Skeletal muscle tissue (tissue), 4 donors: ENCODE results near the gene CNPPD1. TPM values are rescaled to one million over a fixed set of nuclear protein-coding genes. Genes with fewer than 3 reads are reported as not detected.

Experiments used
- H3K27ac ChIP-seq: one replicate; pipeline ENCODE4 v1.7.0; 2013; ENCODE audit warnings: mild to moderate bottlenecking, low read depth, low read length, inconsistent platforms
- H3K27me3 ChIP-seq, 3 donors: one replicate each; pipeline ENCODE4 v1.7.0; 2013; ENCODE audit warnings: low read length in 3 of 3; ENCODE audit not compliant: control insufficient read depth in 3 of 3, insufficient read depth in 3 of 3
- H3K36me3 ChIP-seq, 3 donors: one replicate each; pipeline ENCODE4 v1.7.0; 2013; ENCODE audit warnings: low read length in 3 of 3; ENCODE audit not compliant: control insufficient read depth in 3 of 3, insufficient read depth in 3 of 3
- H3K4me1 ChIP-seq, 3 donors: one replicate each; pipeline ENCODE4 v1.7.0; 2013; ENCODE audit warnings: low read length in 3 of 3, mild to moderate bottlenecking in 3 of 3; ENCODE audit not compliant: control insufficient read depth in 3 of 3, insufficient read depth in 3 of 3
- H3K4me3 ChIP-seq, 3 donors: one replicate each; pipeline ENCODE4 v1.7.0; 2013; ENCODE audit warnings: low read length in 3 of 3
- H3K9ac ChIP-seq, 3 donors: one replicate each; pipeline ENCODE4 v1.7.0; 2013; ENCODE audit warnings: low read length in 3 of 3, mild to moderate bottlenecking in 3 of 3, moderate library complexity in 2 of 3, low read depth in 1 of 3
- H3K9me3 ChIP-seq, 3 donors: one replicate each; pipeline ENCODE4 v1.7.0; 2013; ENCODE audit warnings: low read length in 3 of 3; ENCODE audit not compliant: control insufficient read depth in 3 of 3
- total RNA-seq: library from RNA; depleted of rRNA; stranded (reverse); fragments of >200 nt; gene quantifications from one replicate; pipeline ENCODE4 v1.2.3, GENCODE V29; 2014
- donor health status: Osteomylitis.

Gene CNPPD1
- total RNA-seq, 1 donor from 2014 or later = 27.1 TPM

GRCh38 chr2:219199470-219200211 lies 22.9 kb upstream of the CNPPD1 start:
- H3K27ac ChIP-seq = no peak overlapping the region
- H3K9ac ChIP-seq = no peak overlapping the region
- no peaks in the 10 kb centered on the region for H3K4me1 ChIP-seq
- no peaks in the 10 kb centered on the region for H3K36me3 ChIP-seq
- no peaks in the 10 kb centered on the region for H3K9me3 ChIP-seq
- no peak overlapping the region for H3K4me3 ChIP-seq
- peaks cover 4 to 13% (median 10%) of the 10 kb centered on the region in 3 donors for H3K27me3 ChIP-seq

DNA sequence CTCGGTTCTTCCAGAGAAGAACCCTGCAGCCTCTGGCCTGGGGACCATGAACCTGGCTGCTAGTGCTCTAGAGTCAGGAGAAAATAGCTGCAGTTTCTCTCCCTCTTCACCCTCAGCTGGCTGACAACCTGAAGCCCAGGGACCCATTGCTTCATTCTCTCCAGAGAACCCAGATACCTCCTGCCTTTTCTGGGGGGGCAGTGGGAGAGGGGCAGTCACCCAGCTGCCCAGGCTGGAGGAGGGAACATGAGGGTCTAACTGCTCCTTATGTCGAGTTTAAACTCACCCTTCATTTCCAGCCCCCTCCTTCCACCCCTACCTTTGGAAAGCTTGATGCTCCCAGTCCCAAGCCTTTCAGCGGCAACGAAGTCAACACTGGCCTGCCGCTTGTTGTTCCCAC lies 22.2 kb upstream of the CNPPD1 start:
- no peaks in the 10 kb centered on the region for H3K4me1 ChIP-seq
- no peak overlapping the region for H3K4me3 ChIP-seq
- no peak overlapping the region for H3K9ac ChIP-seq

DNA sequence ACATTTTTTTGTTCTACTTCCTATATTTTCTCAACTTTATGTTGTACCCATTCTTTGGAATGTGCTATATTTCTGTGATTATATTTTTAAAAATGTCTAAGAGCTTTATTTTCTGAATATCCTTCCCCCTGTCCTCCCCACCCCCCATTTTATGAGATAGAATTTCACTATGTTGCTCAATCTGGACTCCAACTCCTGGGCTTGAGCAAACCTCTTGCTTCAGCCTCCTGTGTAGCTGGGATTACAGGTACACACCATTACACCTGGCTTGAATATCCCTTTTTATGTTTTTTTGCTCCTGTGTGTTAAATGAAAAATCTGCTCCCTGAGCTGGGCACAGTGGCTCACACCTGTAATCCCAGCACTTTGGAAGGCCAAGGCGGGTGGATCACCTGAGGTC lies 20.7 kb upstream of the CNPPD1 start:
- Histone ChIP-seq H3K9ac (no peak overlapping the region), H3K4me1 (no peaks in the 10 kb centered on the region), H3K9me3 (no peaks in the 10 kb centered on the region), H3K27me3 (peaks cover 4 to 13% (median 10%) of the 10 kb centered on the region in 3 donors), H3K27ac (no peak overlapping the region), H3K36me3 (no peaks in the 10 kb centered on the region), H3K4me3 (no peak overlapping the region)

More for the DNA sequence above, 22.2 kb upstream of the CNPPD1 start:
- Histone ChIP-seq H3K36me3 (no peaks in the 10 kb centered on the region), H3K27ac (no peak overlapping the region), H3K27me3 (peaks cover 4 to 13% (median 10%) of the 10 kb centered on the region in 3 donors), H3K9me3 (no peaks in the 10 kb centered on the region)

DNA sequence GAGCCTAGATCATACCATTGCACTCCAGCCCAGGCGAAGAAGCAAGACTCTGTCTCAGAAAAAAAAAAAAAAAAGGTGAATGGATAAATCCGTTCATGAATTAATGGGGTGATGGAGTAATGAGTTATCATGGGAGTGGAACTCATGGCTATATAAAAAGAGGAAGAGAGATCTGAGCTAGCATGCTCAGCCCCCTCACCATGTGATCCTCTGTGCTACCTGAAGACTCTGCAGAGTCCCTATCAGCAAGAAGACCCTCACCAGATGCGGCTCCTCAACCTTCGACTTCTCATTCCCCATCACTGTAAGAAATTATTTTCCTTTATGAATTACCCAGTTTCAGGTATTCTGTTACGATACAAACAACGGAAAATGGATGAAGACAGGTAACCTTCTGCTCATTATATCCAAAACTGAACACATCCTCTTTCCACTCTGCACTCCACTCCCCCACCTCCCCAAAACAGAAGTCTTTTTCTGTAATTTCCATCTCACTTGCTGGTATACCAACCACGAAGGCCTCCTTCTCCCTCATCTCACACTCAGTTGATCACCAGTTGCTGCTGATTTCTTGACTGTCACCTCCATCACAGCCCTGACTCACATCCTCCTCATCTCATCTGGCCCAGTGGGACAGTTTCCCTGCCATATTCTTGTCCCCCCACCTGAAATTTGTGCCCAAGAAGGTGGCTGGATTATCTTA lies 10.2 kb upstream of the CNPPD1 start:
- H3K4me3 ChIP-seq = no peak overlapping the region
- H3K36me3 ChIP-seq = peaks cover 16 to 29% (median 25%) of the 10 kb centered on the region in 3 donors
- no peaks in the 10 kb centered on the region for H3K27me3 ChIP-seq
- no peaks in the 10 kb centered on the region for H3K9me3 ChIP-seq
- no peak overlapping the region for H3K27ac ChIP-seq
- H3K9ac ChIP-seq = no peak overlapping the region
- H3K4me1 ChIP-seq = no peaks in the 10 kb centered on the region

DNA sequence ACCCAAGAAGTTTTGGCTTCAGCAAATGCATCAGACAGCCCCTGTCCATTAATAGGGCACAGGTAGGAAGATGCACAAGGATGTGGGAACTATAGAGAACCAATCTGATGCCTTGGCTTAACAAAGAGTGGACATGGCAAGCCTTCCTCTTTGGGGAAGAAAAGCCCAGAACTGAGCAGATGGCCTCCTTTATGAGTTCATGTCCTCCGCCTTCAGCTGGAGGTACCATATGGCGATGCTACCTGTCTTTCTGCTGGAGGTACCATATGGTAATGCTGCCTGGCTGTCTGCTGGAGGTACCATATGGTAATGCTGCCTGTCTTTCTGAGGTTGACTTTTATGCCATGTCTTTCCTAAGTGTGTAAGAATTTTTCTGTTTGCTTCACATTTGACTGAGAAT lies 7.4 kb upstream of the CNPPD1 start:
- Histone ChIP-seq H3K9me3 (no peaks in the 10 kb centered on the region), H3K4me1 (peaks cover 5 to 10% (median 8%) of the 10 kb centered on the region in 3 donors), H3K27me3 (no peaks in the 10 kb centered on the region), H3K27ac (no peak overlapping the region), H3K9ac (no peak overlapping the region), H3K4me3 (no peak overlapping the region), H3K36me3 (peaks cover 40 to 54% (median 52%) of the 10 kb centered on the region in 3 donors)

DNA sequence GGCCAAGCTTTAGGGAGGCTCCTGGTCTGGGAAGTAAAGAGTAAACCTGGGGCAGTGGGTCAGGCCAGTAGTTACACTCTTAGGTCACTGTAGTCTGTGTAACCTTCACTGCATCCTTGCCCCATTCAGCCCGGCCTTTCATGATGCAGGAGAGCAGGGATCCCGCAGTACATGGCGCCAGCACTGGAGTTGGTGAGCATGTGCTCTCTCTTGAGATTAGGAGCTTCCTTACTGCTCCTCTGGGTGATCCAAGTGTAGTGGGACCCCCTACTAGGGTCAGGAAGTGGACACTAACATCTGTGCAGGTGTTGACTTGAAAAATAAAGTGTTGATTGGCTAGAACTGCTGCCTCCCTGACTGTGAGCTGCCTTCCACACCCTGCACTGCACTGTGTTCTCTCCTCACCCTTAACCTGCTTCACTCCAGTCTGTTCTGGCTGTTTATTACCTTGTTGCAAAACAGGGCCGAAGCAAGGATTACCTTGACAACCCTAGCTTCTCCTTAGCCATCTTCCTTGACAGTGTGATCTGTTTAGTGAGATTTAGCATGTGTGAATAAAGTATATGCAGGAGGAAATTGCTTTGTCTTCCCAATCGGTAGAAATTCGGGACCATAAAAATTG lies 6.5 kb upstream of the CNPPD1 start:
- no peaks in the 10 kb centered on the region for H3K27me3 ChIP-seq
- H3K9me3 ChIP-seq = no peaks in the 10 kb centered on the region
- no peak overlapping the region for H3K27ac ChIP-seq
- H3K9ac ChIP-seq = no peak overlapping the region
- peaks cover 44 to 54% (median 52%) of the 10 kb centered on the region in 3 donors for H3K36me3 ChIP-seq
- peaks cover 11 to 17% (median 14%) of the 10 kb centered on the region in 3 donors for H3K4me1 ChIP-seq
- no peak overlapping the region for H3K4me3 ChIP-seq

- Histone ChIP-seq H3K4me1 (peaks cover 13 to 17% (median 15%) of the 10 kb centered on the region in 3 donors), H3K36me3 (peaks cover 44 to 54% (median 52%) of the 10 kb centered on the region in 3 donors), H3K27me3 (no peaks in the 10 kb centered on the region), H3K4me3 (no peak overlapping the region), H3K9ac (no peak overlapping the region), H3K9me3 (no peaks in the 10 kb centered on the region), H3K27ac (no peak overlapping the region)
Observed at GRCh38 chr2:219182331-219183150, 5.8 kb upstream of the CNPPD1 start.

DNA sequence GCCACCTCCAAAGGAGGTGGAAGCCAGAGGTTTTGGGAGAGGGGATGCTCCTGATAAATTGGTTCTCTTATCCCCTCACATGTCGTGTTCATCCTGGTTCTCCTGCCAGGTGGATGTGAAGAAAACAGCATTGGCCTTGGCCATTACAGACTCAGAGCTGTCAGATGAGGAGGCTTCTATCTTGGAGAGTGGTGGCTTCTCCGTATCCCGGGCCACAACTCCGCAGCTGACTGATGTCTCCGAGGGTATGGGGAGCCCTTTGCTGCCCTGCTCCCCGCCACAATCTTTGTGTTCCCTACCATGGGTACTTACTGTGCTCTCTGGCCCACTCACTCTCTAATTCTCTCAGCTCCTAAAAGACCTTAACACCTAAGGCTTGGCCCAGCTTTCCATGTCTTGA lies 4.8 kb upstream of the CNPPD1 start:
- no peaks in the 10 kb centered on the region for H3K9me3 ChIP-seq
- peaks cover 17 to 19% (median 18%) of the 10 kb centered on the region in 3 donors for H3K4me1 ChIP-seq
- H3K27me3 ChIP-seq = no peaks in the 10 kb centered on the region
- H3K27ac ChIP-seq = no peak overlapping the region
- no peak overlapping the region for H3K9ac ChIP-seq
- no peak overlapping the region for H3K4me3 ChIP-seq
- H3K36me3 ChIP-seq = peaks cover 44 to 54% (median 52%) of the 10 kb centered on the region in 3 donors

- Histone ChIP-seq H3K27me3 (no peaks in the 10 kb centered on the region), H3K4me1 (peaks cover 21 to 24% (median 22%) of the 10 kb centered on the region in 3 donors), H3K36me3 (peaks cover 46 to 54% (median 52%) of the 10 kb centered on the region in 3 donors), H3K9me3 (no peaks in the 10 kb centered on the region), H3K4me3 (no peak overlapping the region), H3K9ac (no peak overlapping the region), H3K27ac (no peak overlapping the region)
Observed at GRCh38 chr2:219180961-219181360, 4.2 kb upstream of the CNPPD1 start.
